ENCODE data around the gene FAM50B.
A peak's percentile ranks its signal among the peaks of the same experiment; 100 is the strongest.

The FAM50B gene

DNA sequence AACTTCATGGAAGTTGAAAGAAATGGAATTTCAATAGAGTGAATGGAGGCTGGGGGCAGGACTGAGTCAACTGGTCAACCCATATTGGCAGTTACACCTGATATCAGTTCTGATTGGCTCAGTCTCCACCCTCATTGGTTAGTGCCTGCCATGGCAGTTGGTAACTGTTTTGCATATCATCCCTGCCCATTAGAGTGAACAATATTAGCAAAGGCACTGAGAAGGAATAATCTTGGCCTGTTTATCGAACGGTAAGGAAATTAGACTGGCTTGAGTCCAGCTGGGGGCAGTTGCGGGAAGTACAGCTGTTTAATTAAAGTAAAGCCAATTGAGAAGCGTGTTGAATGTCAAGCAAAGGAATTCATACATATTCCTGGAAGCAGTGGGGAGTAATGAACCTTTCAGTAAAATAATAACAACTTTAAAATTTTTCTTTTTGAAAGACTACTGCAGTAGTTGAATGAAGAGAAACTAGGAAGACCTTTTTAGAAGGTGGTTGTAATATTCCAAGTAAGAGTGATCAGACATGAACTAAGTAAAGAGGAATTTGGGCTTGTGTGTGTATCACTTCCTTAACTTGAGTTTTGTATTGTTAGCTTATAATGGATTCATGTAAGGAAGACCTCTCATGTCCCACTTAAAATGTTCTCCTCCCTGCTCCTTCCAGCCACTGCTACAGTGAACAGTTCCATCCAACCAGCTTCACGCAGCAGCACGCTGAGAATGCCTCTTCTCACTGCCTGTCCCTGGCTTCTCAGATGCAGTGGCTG lies 17.2 kb upstream of the FAM50B start:
- H3K27ac Mint-ChIP-seq = no peak overlapping the region
- no peaks in the 10 kb centered on the region for H3K36me3 Mint-ChIP-seq (ENCODE audit: low read depth)
- H3K4me1 Mint-ChIP-seq (ENCODE audit: low read depth) = peaks cover 3% of the 10 kb centered on the region
- no peak overlapping the region for H3K4me3 Mint-ChIP-seq
- peaks cover 7% of the 10 kb centered on the region for H3K27me3 Mint-ChIP-seq (ENCODE audit: low read depth)
- no peaks in the 10 kb centered on the region for H3K9me3 Mint-ChIP-seq

DNA sequence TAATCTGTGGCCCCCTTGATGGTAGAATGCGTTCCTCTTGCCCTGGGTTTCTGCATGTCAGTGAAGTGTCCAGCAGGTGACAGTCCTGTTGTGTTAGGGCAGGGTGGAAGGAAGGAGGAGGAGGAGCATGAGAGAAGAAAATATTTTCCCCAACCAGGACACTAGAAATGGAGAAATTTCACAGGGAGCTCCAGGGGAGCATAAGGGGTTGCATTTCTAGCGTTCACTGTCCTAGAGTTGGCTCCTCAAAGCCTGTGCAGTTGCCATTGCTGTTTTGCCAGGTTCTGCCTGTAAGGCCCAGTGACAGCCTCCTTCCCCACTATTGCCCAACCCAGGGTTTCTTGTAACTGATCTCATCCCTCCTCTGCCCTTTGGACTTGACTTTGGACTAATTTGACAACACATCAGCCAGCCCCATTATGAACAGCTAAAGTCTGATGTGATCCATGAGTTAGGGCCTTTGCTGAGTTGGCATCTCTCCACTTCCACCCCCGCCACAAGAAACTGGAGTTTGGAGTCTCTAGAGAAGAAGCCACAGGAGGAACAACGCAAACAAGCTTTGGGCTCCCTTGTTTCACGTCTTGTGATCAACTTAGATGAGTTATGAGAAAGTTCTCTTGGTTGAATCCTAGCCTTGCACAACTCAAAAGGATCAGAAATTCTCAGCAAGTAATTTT lies 14.0 kb upstream of the FAM50B start:
- H3K27ac Mint-ChIP-seq = no peak overlapping the region
- H3K4me1 Mint-ChIP-seq (ENCODE audit: low read depth) = peaks cover 3% of the 10 kb centered on the region
- no peaks in the 10 kb centered on the region for H3K9me3 Mint-ChIP-seq
- H3K27me3 Mint-ChIP-seq (ENCODE audit: low read depth) = peaks cover 4% of the 10 kb centered on the region
- H3K36me3 Mint-ChIP-seq (ENCODE audit: low read depth) = no peaks in the 10 kb centered on the region
- no peak overlapping the region for H3K4me3 Mint-ChIP-seq

DNA sequence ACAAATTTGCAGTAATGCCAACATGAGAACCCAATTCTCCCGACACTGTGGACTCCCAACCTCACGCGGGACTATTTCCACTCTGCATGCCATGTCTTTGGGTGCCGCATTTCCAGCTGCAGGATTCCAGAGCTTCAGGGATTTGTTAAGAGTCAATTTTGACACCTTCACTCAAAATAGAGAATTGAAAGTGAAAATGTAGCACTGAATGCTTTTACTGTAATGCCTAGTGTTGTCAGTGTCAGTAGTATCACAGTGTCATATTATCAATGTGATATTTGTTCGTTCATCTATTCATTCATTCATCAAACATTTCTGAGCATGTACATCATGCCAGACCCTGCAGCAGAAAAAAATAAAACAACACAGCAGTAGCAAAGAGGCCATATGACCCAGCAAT lies 13.4 kb upstream of the FAM50B start:
- Mint-ChIP-seq H3K36me3 (ENCODE audit: low read depth) (no peaks in the 10 kb centered on the region), H3K4me1 (ENCODE audit: low read depth) (peaks cover 3% of the 10 kb centered on the region), H3K9me3 (no peaks in the 10 kb centered on the region), H3K27me3 (ENCODE audit: low read depth) (peaks cover 4% of the 10 kb centered on the region), H3K27ac (no peak overlapping the region), H3K4me3 (no peak overlapping the region)

DNA sequence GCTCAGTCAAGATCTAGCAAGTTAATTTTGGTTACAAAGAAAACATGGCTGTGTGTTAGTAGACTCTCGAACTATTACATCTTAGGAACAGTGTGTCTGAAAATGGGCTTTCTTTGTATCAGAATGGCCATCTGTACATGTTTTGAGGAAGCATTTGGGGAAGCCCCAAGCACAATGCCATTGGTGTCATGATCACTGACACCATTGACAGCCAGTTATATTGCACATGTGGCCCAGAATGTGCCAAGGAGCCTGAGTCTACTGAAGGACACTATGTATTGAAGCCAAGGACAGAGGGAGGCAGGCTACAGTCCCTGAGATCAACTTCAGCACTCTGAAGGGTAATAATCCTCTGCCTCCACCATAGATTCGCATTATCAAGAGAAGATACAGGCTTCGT lies 12.6 kb upstream of the FAM50B start:
- peaks cover 3% of the 10 kb centered on the region for H3K4me1 Mint-ChIP-seq (ENCODE audit: low read depth)
- no peak overlapping the region for H3K27ac Mint-ChIP-seq
- no peak overlapping the region for H3K4me3 Mint-ChIP-seq

DNA sequence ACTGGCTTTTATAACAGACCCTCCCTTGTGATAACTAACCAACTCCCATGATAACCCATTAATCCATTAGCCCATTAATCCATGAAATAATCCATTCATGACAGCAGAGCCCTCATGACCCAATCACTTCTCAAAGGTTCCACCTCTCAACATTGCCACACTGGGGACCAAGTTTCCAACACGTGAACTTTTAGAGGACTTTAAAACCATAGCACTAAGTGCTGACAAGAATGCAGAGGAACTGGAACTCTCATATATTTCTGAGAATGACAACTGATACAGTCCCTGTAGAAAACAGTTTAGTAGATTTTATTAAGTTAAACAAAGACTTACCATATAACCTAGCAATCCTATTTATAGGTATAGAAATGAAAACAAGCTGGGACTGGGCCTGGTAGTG lies 11.4 kb upstream of the FAM50B start:
- peaks cover 3% of the 10 kb centered on the region for H3K4me1 Mint-ChIP-seq (ENCODE audit: low read depth)

More for the DNA sequence above, 12.6 kb upstream of the FAM50B start:
- Mint-ChIP-seq H3K27me3 (ENCODE audit: low read depth) (peaks cover 4% of the 10 kb centered on the region), H3K36me3 (ENCODE audit: low read depth) (no peaks in the 10 kb centered on the region), H3K9me3 (no peaks in the 10 kb centered on the region)

DNA sequence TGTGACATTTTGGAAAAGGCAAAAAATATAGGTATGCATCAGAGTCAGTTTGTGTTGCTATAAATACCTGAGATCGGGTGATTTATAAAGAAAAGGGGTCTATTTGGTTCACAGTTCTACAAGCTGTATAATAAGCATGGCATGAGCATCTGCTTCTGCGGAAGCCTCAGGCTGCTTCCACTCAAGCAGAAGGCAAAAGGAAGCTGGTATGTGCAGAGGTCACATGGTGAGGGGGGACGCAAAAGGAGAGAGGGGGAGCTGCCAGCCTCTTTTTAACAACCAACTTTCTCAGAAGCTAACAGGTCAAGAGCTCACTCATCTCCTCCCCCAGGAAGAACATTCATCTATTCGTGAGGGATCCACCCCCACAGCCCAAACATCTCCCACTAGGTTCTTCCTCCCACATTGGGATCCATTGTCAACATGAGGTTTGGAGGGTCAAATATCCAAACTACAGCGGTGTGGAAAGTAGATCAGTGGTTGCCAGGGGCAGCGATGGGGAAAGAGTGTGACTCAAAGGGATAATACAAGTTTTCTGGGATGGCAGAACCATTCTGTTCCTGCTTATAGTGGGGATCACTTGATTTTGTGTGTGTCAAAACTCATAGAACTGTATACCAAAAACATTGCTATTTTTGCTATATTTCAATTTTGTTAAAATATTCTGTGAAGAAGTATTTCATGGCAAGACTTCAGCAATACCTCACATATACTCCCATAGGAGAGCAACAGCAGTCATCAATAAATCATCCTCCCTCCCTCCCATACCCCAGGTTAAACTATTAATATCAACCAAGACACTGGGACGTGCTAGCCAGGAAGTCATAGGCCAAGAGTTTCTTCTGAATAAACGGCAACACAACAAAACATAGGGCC lies 9.9 kb upstream of the FAM50B start:
- no peak overlapping the region for H3K27ac Mint-ChIP-seq
- no peak overlapping the region for H3K4me3 Mint-ChIP-seq
- H3K27me3 Mint-ChIP-seq (ENCODE audit: low read depth) = peaks cover 4% of the 10 kb centered on the region
- peaks cover 3% of the 10 kb centered on the region for H3K4me1 Mint-ChIP-seq (ENCODE audit: low read depth)
- no peaks in the 10 kb centered on the region for H3K9me3 Mint-ChIP-seq
- H3K36me3 Mint-ChIP-seq (ENCODE audit: low read depth) = no peaks in the 10 kb centered on the region

More for the DNA sequence above, 11.4 kb upstream of the FAM50B start:
- H3K9me3 Mint-ChIP-seq = no peaks in the 10 kb centered on the region
- no peak overlapping the region for H3K27ac Mint-ChIP-seq
- H3K4me3 Mint-ChIP-seq = no peak overlapping the region
- H3K36me3 Mint-ChIP-seq (ENCODE audit: low read depth) = no peaks in the 10 kb centered on the region
- H3K27me3 Mint-ChIP-seq (ENCODE audit: low read depth) = peaks cover 4% of the 10 kb centered on the region

DNA sequence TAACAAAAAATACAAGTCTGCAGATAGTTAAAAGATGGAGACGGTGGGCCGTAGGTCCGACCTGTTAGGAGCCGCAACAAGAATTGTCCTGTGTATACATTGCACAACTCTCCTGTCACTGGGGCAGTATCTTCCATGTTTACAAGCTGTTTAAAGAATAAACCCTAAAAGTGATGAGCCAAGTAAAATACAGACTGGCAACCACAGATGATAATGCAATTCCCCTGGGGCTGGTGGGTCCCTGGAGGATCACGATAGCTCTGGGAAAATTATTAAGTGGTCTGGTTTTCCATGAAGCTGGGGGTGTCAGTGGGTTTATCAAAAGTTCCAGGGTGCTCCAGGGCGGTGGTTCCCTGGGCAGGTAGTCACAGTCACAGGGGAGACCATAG lies 8.1 kb upstream of the FAM50B start:
- Mint-ChIP-seq H3K36me3 (ENCODE audit: low read depth) (no peaks in the 10 kb centered on the region), H3K27ac (no peak overlapping the region), H3K4me3 (no peak overlapping the region), H3K27me3 (ENCODE audit: low read depth) (peaks cover 9% of the 10 kb centered on the region), H3K4me1 (ENCODE audit: low read depth) (no peaks in the 10 kb centered on the region), H3K9me3 (no peaks in the 10 kb centered on the region)

DNA sequence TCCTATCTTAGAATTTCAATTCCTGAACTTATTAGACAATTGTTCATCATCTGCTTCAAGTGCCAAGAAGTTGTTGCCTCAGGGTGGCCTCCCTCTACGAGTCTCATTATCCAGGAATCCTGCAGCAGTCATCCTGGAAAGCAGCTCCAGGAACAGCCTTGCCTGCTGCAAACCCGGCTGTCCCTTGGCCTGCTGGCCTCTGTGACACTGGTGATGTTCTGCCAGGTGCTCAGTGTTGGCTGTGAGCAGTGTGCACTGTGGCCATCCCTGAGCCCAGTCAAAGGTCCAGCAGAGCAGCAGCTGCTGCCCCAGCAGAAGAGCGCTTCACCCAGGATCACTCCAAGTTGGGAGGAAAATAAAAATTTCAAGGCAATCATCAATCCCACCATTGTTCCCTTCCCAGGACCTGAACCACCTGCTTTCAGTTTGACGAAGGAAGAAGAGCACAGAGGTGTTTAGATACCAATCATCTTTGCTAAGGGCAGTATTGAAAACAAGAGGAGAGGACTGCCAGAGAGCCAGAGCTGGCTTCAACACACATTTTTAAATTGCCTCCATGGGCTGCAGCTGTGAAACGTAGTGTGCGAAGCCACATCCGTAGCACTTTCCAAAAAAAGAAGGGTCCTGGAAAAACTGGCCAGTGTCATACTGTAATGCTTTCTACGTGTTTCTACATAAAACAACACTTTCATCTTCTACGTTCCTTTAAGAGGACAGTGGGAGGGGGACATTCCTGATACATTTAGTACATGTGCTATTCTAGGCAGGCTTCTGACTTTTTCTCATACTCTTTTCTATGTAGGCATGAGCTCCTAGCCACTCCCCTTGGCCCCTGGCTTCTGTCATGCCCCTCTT lies 7.2 kb upstream of the FAM50B start:
- H3K27me3 Mint-ChIP-seq (ENCODE audit: low read depth) = peaks cover 9% of the 10 kb centered on the region
- H3K27ac Mint-ChIP-seq = no peak overlapping the region
- no peak overlapping the region for H3K4me3 Mint-ChIP-seq

DNA sequence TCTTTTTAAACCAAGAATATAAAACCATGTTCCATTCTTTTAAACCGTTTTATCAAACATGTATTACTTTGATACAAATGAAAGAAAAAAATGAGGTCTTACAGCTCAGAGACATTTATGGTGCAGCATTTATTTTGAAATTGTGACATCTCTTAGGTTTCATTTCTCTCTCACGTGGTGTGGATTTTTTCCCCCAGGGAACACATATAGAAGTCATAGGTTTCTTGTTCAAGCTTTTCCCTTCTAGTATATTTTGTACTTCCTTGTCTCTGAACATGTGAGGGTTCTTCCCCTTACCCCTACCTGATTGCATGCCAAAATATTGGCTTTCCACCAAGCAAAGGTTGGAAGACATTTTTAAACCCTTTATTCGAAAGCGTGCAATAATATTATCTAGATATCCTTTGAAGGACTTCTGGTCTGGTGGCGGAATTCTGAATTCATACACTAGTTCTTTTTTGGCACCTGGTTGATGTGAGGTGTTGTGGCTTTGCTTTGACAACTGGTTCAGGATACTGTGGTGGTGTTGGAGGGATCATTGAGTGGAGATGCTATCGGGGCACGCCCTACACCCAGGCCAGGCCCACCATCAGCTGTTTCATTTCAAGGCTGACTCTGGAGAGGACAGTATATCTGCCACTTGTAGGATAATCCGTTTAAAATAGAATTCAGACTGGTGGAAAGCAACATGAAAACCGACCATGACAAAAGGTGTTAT lies 5.6 kb upstream of the FAM50B start:
- H3K4me1 Mint-ChIP-seq (ENCODE audit: low read depth) = peaks cover 14% of the 10 kb centered on the region
- H3K27me3 Mint-ChIP-seq (ENCODE audit: low read depth) = peaks cover 9% of the 10 kb centered on the region
- H3K4me3 Mint-ChIP-seq = no peak overlapping the region
- no peaks in the 10 kb centered on the region for H3K36me3 Mint-ChIP-seq (ENCODE audit: low read depth)
- H3K9me3 Mint-ChIP-seq = no peaks in the 10 kb centered on the region
- H3K27ac Mint-ChIP-seq = no peak overlapping the region

More for the DNA sequence above, 7.2 kb upstream of the FAM50B start:
- Mint-ChIP-seq H3K36me3 (ENCODE audit: low read depth) (no peaks in the 10 kb centered on the region), H3K9me3 (no peaks in the 10 kb centered on the region), H3K4me1 (ENCODE audit: low read depth) (no peaks in the 10 kb centered on the region)

DNA sequence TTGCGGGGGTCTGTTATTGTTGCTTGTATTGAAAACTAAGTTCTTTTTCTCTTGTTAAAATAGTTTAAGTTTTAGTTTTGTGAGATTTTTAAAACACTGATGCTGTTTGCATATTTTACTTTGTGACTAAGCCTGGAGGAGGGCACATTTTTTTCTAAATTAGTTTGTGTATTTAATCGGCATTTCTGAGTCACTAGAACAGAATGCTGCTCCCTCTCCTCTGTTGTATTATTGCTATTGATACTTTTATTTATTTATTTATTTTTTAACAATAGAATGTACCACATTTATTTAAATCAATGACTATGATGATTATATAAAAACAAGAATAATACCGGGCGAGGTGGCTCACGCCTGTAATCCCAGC lies 5.1 kb upstream of the FAM50B start:
- Mint-ChIP-seq H3K4me3 (no peak overlapping the region), H3K4me1 (ENCODE audit: low read depth) (peaks cover 17% of the 10 kb centered on the region), H3K27ac (no peak overlapping the region), H3K9me3 (no peaks in the 10 kb centered on the region), H3K27me3 (ENCODE audit: low read depth) (peaks cover 9% of the 10 kb centered on the region), H3K36me3 (ENCODE audit: low read depth) (no peaks in the 10 kb centered on the region)

DNA sequence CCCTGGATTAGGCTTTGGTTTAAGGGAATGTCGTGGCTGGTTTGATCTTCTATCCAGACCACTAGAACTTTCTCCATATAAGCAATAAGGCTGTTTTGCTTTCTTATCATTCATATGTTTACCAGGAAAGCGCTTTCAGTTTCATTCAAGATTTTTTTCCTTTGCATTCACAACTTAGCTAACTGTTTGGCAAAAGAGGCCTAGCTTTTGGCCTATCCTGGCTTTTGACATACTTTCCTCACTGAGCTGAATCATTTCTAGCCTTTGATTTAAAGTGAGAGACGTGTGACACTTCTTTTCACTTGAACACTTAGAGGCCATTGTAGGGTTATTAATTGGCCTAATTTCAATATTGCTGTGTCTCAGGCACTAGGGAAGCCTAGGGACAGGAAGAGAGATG lies 1.7 kb upstream of the FAM50B start:
- H3K4me1 Mint-ChIP-seq (ENCODE audit: low read depth) = peaks cover 20% of the 10 kb centered on the region
- H3K9me3 Mint-ChIP-seq = no peaks in the 10 kb centered on the region
- H3K27ac Mint-ChIP-seq = peak overlapping the region; percentile 79
- H3K27me3 Mint-ChIP-seq (ENCODE audit: low read depth) = peaks cover 4% of the 10 kb centered on the region
- no peaks in the 10 kb centered on the region for H3K36me3 Mint-ChIP-seq (ENCODE audit: low read depth)
- H3K4me3 Mint-ChIP-seq = peak overlapping the region; percentile 6

DNA sequence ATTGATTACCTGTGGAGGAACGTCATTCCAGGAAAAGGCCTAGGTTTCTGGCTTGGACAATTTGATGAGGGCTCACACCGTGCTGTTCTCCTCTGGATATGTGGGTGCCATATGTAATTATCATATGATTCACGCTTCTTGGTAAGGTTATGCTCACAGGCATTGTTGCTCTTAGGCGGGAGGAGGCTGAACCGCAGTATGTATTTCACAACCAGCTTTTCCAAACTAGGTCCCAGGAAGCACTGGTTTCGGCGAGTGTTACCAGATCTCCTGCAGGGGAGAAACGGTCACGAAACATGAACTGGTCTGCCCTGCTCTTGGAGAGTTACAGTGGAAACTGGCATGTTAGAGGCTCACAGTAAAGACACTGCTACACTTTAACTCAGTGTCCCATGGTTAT lies 793 bp upstream of the FAM50B start:
- Mint-ChIP-seq H3K4me1 (ENCODE audit: low read depth) (peaks cover 20% of the 10 kb centered on the region), H3K36me3 (ENCODE audit: low read depth) (no peaks in the 10 kb centered on the region), H3K27ac (peak overlapping the region; percentile 76), H3K9me3 (no peaks in the 10 kb centered on the region), H3K4me3 (peak overlapping the region; percentile 65), H3K27me3 (ENCODE audit: low read depth) (peaks cover 8% of the 10 kb centered on the region)

DNA sequence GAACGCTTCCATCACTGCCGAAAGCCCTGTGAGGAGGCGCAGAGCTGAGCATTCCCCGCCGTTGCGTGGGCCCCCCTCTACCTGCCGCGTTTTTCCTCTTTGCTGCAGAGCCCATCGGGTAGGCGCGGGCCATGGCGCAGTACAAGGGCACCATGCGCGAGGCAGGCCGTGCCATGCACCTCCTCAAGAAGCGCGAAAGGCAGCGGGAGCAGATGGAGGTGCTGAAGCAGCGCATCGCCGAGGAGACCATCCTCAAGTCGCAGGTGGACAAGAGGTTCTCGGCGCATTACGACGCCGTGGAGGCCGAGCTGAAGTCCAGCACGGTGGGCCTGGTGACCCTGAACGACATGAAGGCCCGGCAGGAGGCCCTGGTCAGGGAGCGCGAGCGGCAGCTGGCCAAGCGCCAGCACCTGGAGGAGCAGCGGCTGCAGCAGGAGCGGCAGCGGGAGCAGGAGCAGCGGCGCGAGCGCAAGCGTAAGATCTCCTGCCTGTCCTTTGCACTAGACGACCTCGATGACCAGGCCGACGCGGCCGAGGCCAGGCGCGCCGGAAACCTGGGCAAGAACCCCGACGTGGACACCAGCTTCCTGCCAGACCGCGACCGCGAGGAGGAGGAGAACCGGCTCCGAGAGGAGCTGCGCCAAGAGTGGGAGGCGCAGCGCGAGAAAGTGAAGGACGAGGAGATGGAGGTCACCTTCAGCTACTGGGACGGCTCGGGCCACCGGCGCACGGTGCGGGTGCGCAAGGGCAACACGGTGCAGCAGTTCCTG lies 693 bp downstream of the FAM50B start:
- H3K9me3 Mint-ChIP-seq = no peaks in the 10 kb centered on the region
- peak overlapping the region; percentile 9 for H3K27ac Mint-ChIP-seq
- H3K4me3 Mint-ChIP-seq = peak overlapping the region; percentile 65
- H3K27me3 Mint-ChIP-seq (ENCODE audit: low read depth) = peaks cover 8% of the 10 kb centered on the region
- H3K36me3 Mint-ChIP-seq (ENCODE audit: low read depth) = no peaks in the 10 kb centered on the region
- peaks cover 20% of the 10 kb centered on the region for H3K4me1 Mint-ChIP-seq (ENCODE audit: low read depth)
